Keratinocyte (primary cell): ENCODE results near the gene EIF3D. TPM values are rescaled to one million over a fixed set of nuclear protein-coding genes. Genes with fewer than 3 reads are reported as not detected.

Source experiments
- DNase-seq: peaks from one replicate; pipeline ENCODE4 v3.0.0-alpha.2; 2011; ENCODE audit warnings: low read depth, missing footprints, low spot score
- FAIRE-seq: peaks from 2 replicates; lab custom pipeline; 2011; peaks lifted over from hg19 to GRCh38; lab: Jason Lieb, UNC
- H2AFZ ChIP-seq: 2 replicates; pipeline ENCODE4 v1.6.0; 2012; ENCODE audit warnings: low read length, control low read depth, inconsistent platforms; ENCODE audit not compliant: control insufficient read depth
- H3K27ac ChIP-seq: 2 replicates; pipeline ENCODE4 v1.5.1; 2011; ENCODE audit warnings: low read length; ENCODE audit not compliant: control insufficient read depth, insufficient read depth
- H3K27me3 ChIP-seq: 3 replicates; pipeline ENCODE4 v1.6.0; 2011; ENCODE audit warnings: low read length; ENCODE audit not compliant: control insufficient read depth, insufficient read depth; ENCODE audit errors: extremely low read depth
- H3K36me3 ChIP-seq, 2 experiments: 2 replicates in 1 of 2; 3 replicates in 1 of 2; pipeline ENCODE4 v1.5.1; 2011; ENCODE audit warnings: low read length in 2 of 2, mild to moderate bottlenecking in 1 of 2; ENCODE audit not compliant: control insufficient read depth in 2 of 2, insufficient read depth in 2 of 2; ENCODE audit errors: extremely low read depth in 1 of 2
- H3K4me1 ChIP-seq: 3 replicates; pipeline ENCODE4 v1.5.1; 2011; ENCODE audit warnings: low read length; ENCODE audit not compliant: control insufficient read depth, insufficient read depth; ENCODE audit errors: extremely low read depth
- H3K4me2 ChIP-seq: 3 replicates; pipeline ENCODE4 v1.6.0; 2011; ENCODE audit warnings: low read depth, low read length; ENCODE audit not compliant: control insufficient read depth, insufficient read depth; ENCODE audit errors: extremely low read depth
- H3K4me3 ChIP-seq, 3 experiments: fragments of 200-600 bp in 1 of 3; sonication (generic) in 1 of 3; 2 replicates in 2 of 3; 3 replicates in 1 of 3; pipeline ENCODE4 v1.5.1; 2011 to 2016; ENCODE audit warnings: low read length in 3 of 3, mild to moderate bottlenecking in 3 of 3, control low read depth in 2 of 3, inconsistent platforms in 1 of 3, low read depth in 1 of 3, mixed read lengths in 1 of 3, mixed run types in 1 of 3, moderate library complexity in 1 of 3; ENCODE audit not compliant: control insufficient read depth in 2 of 3, insufficient read depth in 2 of 3; ENCODE audit errors: extremely low read depth in 1 of 3
- H3K79me2 ChIP-seq: 2 replicates; pipeline ENCODE4 v1.6.0; 2012; ENCODE audit warnings: low read length; ENCODE audit not compliant: control insufficient read depth, insufficient read depth
- H3K9ac ChIP-seq: 3 replicates; pipeline ENCODE4 v1.6.0; 2011; ENCODE audit warnings: low read length; ENCODE audit not compliant: control insufficient read depth, insufficient read depth; ENCODE audit errors: extremely low read depth
- H3K9me1 ChIP-seq: 3 replicates; pipeline ENCODE4 v1.6.0; 2011; ENCODE audit warnings: low read length; ENCODE audit not compliant: control insufficient read depth, insufficient read depth; ENCODE audit errors: extremely low read depth
- H3K9me3 ChIP-seq: 2 replicates; pipeline ENCODE4 v1.5.1; 2012; ENCODE audit warnings: low read depth, low read length; ENCODE audit not compliant: control insufficient read depth
- H4K20me1 ChIP-seq: 3 replicates; pipeline ENCODE4 v1.6.0; 2011; ENCODE audit warnings: low read length; ENCODE audit not compliant: control insufficient read depth, insufficient read depth; ENCODE audit errors: extremely low read depth
- EZH2 ChIP-seq: IDR thresholded peaks from one replicate; pipeline ENCODE4 v1.6.1; 2012; ENCODE audit warnings: inconsistent platforms, mild to moderate bottlenecking, low read length, moderate library complexity
- dilution Hi-C: fragments of 300-500 bp; cut with MboI; formaldehyde crosslinking; loops from one replicate; pipeline ENCODE4 v1.7.0; 2020; ENCODE audit warnings: low sequenced_read_pairs; ENCODE audit not compliant: extremely low pct_ligation_motif_present
- polyA plus RNA-seq, 5 experiments: library from polyadenylated mRNA; depleted of rRNA in 3 of 5; stranded (reverse) in 3 of 5; stranded (forward) in 1 of 5; unstranded in 1 of 5; fragments of >200 nt; gene quantifications; 1 replicate in 1 of 5; 2 replicates in 3 of 5; 3 replicates in 1 of 5; pipeline versions ENCODE4 v1.2.1 to v1.2.3, GENCODE V29; 2011 to 2012; ENCODE audit warnings: missing spikeins in 2 of 5, low read depth in 1 of 5, low replicate concordance in 1 of 5
- TF ChIP-seq, protein P1 (sequence below), 3 experiments: IDR thresholded peaks in 1 of 3; conservative IDR thresholded peaks in 1 of 3; optimal IDR thresholded peaks in 1 of 3; 2 replicates in 2 of 3; 3 replicates in 1 of 3; pipeline versions ENCODE3 to v1.5.1; 2011; ENCODE audit warnings: low read length in 3 of 3, mild to moderate bottlenecking in 3 of 3, moderate library complexity in 2 of 3, control low read depth in 1 of 3, inconsistent platforms in 1 of 3; ENCODE audit not compliant: insufficient read depth in 2 of 3; ENCODE audit errors: extremely low read depth in 1 of 3

Gene EIF3D
- polyA plus RNA-seq, 1 donor (not counting 4 experiments of a cell fraction or from before 2014, with no cell fraction given), result 408 TPM

- Histone ChIP-seq H2AFZ (no peak overlapping the region), H3K4me1 (no peaks in the 10 kb centered on the region), H3K4me3 (no peak overlapping the region), H3K79me2 (no peaks in the 10 kb centered on the region), H3K9me3 (no peaks in the 10 kb centered on the region), H3K4me2 (no peak overlapping the region), H3K9ac (no peak overlapping the region), H3K36me3 (no peaks in the 10 kb centered on the region), H3K27ac (no peak overlapping the region), H4K20me1 (no peaks in the 10 kb centered on the region), H3K9me1 (no peaks in the 10 kb centered on the region), H3K27me3 (peaks cover 15% of the 10 kb centered on the region)
- dilution Hi-C loops, result no loop called here
- DNase-seq, result no peak
- no peak for FAIRE-seq
- TF ChIP-seq, protein P1, sequence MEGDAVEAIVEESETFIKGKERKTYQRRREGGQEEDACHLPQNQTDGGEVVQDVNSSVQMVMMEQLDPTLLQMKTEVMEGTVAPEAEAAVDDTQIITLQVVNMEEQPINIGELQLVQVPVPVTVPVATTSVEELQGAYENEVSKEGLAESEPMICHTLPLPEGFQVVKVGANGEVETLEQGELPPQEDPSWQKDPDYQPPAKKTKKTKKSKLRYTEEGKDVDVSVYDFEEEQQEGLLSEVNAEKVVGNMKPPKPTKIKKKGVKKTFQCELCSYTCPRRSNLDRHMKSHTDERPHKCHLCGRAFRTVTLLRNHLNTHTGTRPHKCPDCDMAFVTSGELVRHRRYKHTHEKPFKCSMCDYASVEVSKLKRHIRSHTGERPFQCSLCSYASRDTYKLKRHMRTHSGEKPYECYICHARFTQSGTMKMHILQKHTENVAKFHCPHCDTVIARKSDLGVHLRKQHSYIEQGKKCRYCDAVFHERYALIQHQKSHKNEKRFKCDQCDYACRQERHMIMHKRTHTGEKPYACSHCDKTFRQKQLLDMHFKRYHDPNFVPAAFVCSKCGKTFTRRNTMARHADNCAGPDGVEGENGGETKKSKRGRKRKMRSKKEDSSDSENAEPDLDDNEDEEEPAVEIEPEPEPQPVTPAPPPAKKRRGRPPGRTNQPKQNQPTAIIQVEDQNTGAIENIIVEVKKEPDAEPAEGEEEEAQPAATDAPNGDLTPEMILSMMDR (optimal IDR thresholded peaks at IDR 0.05 in 1 of 3, IDR thresholded peaks at IDR 0.05 in 1 of 3, conservative IDR thresholded peaks at IDR 0.05 in 1 of 3; ENCODE audit: extremely low read depth in 1 of 3, insufficient read depth in 2 of 3, low read length in 3 of 3), result no peak
- no peak for TF ChIP-seq EZH2
Observed at GRCh38 chr22:36554098-36554497, 25.1 kb upstream of the EIF3D start.

DNA sequence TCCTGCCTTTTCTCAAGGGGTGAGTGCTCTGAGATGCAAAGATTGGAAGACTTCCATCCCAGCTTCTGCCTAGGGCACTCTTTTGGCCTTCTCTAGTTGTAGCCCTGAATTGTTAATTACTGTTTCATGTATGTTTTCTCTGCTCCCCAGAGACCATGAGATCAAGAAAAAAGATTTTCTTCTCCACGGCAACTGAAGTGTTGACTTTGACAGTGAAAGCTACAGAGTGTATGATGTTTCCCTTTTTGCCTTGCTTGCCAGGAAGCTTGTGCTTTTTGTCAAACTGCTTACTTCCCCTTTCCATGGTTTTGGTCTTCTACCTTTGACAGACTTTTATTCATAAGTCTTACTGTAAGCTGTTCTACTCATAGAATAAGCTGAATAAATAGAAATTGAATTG lies 23.3 kb upstream of the EIF3D start:
- H3K79me2 ChIP-seq, result no peaks in the 10 kb centered on the region
- dilution Hi-C loops, result no loop called here
- FAIRE-seq, result no peak

More for the DNA sequence above, 23.3 kb upstream of the EIF3D start:
- Histone ChIP-seq H3K4me3 (no peak overlapping the region), H3K4me1 (peaks cover 2% of the 10 kb centered on the region), H2AFZ (no peak overlapping the region), H4K20me1 (no peaks in the 10 kb centered on the region), H3K27me3 (peaks cover 15% of the 10 kb centered on the region), H3K9me3 (no peaks in the 10 kb centered on the region), H3K36me3 (no peaks in the 10 kb centered on the region), H3K9ac (no peak overlapping the region), H3K27ac (no peak overlapping the region), H3K9me1 (no peaks in the 10 kb centered on the region), H3K4me2 (no peak overlapping the region)
- no peak for DNase-seq
- TF ChIP-seq EZH2, result no peak
- TF ChIP-seq, protein P1 (optimal IDR thresholded peaks at IDR 0.05 in 1 of 3, IDR thresholded peaks at IDR 0.05 in 1 of 3, conservative IDR thresholded peaks at IDR 0.05 in 1 of 3; ENCODE audit: extremely low read depth in 1 of 3, insufficient read depth in 2 of 3, low read length in 3 of 3), result no peak
